Right forelimb (tissue), 1 donor: ENCODE measurements around the gene JUP.

Experiments
- DNase-seq: peaks from one replicate; pipeline ENCODE4 v3.0.0-alpha.2; 2018

JUP gene

DNA sequence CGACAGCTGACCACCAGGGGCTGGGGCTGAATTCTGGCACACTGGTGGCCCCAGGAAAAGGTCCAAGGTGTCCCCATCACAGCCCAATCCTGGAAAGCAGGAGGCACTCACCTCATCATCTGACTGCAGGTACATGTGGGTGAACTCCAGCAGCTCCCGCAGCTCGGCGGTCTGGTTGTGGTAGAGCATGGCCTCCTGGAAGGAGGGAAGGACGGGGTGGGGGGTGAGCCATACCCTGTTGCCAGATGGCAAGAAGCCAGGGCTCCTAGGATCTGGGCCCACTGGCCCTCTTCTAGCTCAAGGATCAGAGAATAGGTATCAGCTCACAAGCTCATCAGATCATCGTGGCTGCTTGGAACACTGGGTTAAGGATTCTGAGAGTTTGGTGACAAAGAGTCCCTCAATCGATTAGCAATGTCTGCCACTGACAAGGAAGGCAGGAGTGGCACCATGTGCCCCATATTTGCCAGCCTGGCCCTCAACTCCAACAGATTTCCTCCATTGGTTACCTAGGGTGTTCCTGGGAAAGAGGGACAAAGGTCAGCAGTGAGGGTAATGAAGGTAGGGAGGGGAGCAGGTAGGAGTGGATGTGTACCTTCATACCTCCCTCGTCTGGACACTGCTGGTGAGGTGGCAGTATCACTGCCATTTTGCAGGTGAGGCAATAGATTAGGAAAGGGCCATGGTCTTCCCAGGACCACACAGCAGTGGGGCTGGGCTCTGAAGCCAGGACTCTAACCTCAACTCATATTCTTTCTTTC, 20.4 kb upstream of the JUP start:
- DNase-seq = no peak

DNA sequence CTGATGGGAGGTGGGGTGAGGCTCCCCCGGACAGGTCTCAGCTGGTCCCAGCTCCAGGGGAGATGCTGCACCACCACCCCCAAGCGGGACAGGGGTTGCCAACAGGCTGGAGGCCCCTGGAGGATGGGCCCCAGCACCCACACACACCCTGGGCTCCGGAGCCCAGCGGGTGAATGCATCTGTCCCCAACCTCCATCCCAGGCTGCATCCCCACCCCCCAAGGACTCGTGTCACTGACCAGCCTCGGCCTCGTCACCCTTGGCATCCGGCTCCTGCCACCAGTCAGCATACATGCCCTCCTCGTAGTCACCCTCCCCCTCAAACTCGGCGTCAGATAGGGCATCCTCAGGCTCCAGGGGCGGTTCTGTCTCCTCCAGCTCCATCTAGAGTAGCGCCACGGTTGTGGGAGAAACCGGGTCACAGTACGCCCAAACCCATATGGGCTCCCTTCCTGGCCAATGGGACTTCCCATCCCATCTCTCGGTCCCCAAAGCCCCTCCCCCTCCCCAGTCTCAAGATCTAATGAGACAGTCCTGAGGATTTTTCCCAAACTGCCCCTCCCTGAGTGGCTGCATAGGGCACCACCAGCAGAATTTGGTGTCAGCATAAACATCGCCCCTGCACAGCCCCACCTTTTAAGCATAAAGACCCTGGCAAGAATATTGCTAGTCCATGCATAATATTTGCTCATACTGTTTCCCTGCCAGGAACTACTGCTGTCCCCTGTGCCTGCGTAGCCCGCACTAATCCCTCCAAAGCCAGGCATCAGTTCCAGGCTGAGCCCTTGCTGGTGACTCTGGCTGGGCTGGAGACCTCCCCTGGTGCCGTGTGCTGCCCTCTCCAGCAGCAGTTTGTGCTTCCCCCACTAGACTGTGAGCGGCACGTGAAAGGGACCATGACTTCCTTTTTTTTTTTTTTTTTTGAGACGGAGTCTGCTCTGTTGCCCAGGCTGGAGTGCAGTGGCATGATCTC, 16.8 kb upstream of the JUP start:
- no peak for DNase-seq

DNA sequence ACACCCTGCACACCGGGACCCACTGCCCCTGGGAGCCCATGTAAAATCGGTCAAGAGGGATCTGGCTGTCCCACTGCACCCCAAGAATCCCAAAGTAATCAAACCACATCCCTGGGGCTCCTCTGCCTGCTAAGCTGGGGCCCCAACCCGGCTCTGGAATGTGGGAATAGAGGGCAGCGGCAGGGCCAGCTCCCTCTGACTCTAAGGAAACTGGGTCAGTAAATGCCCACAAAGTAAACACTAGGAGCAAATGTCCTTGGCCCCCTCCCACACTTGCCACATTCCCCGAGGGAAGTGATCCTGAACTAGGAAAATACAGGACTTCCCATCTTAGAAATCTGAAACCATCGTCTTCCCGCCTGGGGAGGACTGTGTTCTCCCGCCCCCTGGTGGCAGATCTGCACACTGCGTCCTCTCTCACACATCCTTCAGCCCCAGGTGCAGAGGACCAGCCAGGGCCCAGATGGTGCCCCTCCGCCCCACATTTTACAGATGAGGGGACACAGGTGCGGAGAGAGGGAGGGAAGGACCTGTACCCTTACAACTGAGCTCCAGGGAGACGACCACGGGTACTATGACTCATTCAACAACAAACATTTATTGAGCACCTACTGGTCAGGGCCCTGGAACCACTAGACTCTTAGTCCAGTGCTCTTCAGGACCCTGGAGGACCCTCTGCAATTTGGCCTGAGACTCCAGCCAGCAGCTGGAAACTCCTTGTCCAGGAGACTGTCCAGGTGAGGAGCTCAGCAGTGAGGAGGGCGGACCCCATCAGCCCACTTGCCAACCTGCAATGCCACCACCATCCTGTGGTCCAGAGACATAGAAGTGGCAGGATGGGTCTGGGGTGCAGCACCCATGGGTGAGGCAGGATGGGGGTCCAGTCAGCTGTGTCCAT, 15.1 kb upstream of the JUP start:
- peak; percentile 90 for DNase-seq

DNA sequence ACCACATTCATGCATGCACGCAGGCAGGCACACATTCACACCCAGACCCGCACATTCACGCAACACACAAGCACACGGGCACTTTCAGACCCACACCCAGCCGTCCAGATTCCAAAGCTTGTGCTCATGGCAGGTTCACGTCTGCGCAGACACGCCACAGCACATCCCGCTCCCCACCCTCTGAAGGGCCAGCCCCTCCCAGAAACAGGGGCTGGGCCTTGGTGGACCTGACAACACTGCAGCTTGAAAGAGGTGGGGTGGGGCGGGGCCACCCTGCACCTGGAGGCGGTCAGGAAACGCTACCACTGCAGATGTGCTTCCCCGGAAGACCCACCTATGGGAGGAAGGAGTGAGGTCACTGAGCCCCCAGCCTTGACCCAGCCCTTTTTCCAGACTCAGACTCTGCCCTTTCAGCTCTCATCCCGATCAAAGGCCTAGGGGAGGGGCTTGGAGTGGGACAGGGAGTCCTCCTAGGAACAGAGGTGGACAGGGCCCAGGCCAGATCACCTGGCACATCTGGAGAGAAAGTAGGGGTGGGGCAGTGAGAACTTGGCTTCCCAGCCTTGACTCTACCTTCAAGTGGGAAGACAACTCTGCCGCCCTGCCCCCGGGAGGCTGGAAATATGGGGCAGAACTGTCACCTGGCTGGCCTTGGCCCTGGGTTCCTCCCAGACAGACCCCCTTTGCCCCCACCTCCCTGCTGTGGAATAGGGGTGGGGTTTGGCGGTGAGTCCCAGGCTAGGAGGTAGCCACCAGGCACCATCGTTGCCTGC, 14.3 kb upstream of the JUP start:
- no peak for DNase-seq

DNA sequence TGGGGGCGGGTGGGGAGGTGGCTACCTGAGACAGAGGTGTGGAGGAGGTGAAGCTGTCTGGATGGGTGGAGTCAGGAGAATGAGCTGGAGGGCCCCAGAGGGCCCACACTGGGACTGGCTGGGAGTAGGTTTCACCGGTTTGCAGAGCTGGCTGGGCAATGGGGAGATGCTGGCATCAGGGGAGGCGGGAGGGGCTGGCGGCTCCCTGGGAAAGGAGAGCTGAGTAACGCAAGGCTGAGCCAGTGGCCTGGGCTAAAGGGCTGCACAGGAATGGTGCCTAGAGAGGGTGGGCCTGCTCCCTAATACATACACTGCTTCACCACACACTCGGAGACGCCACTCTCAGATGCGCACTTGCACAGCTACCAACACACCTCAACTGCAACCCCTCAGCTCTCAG, 12.9 kb upstream of the JUP start:
- DNase-seq = no peak

DNA sequence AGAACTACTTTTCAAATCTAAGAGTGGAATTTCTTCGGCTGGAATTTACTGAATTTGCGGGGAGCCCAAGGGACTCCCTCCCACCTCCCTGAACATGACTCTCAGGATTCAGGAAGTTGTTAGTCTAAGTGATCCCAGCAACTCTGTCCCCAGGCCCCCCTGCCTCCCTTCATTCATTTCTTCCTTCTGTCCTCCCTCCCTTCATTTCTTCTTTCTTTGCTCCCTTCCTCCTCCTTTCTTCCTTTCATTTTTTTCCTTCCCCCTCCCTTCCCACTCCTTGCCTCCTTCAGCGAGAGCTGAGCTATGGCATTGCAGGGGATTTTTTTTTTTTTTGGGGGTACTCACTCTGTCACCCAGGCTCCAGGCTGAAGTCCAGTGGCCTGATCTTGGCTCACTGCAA, 10.9 kb upstream of the JUP start:
- DNase-seq = no peak

DNA sequence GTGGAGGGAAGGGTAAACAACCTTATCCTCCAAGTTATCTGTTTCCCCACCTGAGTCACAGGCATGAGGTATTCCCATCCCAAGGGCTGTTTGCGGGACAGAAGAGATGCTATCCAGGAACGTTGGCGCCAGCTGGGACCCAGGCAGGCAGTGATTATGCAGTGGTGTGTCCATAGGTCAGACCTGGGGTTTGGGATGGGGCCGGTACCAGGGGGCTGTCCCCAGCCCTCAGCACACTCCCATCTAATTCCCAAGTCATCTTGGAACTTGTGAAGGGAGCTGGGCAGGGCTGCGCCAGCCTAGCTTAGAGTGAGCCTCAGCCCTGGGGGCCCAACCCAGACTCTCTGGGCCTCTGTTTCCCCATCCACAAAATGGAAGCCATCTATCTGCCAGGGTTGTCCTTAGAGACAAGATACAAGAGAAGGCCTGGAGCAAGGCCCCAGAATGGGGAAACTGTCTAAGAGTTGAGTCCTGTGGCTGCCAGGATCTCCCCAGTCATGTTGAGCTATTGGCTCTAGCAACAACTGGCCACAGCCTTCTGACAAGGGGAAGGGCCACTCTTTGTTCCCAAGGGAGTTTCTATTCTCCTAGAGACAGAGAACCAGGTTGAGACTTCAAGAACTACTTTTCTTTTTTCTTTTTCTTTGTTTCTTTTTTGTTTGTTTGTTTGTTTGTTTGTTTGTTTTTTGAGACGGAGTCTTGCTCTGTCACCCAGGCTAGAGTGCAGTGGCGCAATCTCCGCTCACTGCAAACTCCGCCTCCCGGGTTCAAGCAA, 9.8 kb upstream of the JUP start:
- DNase-seq = no peak

DNA sequence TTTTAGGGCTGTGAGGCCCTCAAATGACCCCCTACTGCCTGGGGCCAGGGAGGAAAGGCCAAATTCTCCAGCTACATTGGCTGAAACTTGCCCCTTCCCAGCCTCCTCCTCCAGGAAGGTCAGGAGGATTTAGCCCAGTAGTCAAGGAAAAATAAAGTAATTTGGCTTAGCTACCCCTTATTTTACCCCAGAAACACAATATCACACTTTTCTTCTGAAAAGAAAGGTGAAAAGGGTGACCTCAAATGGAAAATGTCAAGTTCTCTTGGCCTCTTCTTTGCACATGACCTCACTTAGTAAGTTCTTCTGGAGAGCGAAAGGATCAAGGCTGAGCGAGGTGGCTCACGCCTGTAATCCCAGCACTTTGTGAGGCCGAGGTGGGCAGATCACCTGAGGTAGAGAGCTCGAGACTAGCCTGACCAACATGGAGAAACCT, 8.0 kb upstream of the JUP start:
- no peak for DNase-seq

DNA sequence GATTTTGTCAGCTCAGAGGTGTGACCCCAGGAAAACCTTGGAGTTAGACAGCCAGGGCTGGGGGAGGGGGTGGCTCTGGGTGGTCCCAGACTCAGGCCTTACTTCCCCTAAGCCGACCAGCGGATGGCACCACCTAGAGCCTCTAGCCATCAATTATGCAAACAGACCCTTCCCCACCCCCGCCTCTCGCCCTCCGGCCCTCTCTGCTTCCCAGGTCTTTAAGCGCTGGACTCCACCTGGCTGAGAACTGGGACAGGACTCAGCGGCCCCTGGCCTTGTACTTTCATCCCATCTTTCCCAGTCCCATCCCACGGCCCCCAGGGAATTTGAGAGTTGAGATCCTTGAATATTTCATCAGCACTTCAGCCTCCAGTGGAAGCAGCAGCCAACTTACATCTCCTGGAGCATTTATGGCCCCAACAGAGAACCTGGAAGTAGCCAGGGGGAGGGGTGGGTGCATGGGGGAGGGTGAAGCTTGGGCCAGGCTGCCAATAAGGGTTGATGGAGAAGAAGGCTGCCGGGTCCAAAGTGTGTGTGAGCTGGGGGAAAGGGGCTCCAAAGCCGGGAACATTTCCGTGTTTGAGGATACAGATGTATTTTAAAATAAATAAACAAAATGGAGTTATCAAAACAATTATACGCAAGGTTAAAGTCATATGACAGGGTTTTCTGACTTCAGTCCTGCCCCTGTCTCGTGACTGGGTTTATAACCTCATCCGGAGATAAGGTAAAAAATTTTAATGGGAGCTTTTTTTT, 7.5 kb upstream of the JUP start:
- no peak for DNase-seq

DNA sequence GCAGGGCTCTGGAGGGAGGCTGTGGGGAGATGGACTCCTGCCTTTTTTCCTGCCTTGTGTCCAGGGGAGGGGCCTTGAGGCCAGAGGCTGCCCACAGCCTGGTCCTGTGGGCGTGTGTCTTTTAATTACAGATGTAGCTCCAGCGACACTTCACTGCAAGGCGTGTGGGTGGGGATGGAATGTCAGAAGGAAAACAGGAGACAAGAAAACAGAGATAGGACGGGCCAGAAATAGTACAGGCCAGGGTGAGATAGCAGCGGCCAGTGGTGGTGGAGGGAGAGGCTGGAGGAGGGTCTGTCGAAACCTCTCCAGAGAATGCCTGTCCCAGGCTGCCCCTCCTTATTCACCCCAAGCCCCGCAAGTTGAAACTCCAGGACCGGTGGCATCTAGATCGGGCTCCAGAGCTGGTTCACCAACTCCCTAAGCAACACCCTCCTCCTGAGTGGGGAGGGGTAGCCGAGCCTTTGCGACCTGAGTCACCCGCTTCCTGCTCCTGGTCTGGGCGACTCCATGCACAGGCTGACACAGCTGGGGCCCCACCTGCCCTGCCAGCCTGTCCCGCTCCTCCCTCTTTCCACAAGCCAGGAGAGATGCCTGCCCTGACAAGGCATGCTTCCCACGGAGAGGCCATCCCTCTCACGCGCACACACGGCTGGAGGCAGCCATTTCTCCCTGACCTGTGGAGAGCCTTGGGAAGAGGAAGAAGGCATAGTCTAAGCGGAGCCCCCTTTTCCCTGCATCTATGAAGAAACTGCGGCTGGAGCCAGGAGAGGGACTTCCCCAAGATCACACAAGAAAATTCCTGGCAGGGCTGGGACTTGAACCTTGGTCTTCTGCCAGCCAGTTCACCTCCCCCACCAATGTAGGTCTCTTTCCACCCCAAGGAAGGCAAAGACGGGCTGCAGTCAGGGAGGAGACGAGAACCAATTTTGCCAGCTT, 6.6 kb upstream of the JUP start:
- no peak for DNase-seq

DNA sequence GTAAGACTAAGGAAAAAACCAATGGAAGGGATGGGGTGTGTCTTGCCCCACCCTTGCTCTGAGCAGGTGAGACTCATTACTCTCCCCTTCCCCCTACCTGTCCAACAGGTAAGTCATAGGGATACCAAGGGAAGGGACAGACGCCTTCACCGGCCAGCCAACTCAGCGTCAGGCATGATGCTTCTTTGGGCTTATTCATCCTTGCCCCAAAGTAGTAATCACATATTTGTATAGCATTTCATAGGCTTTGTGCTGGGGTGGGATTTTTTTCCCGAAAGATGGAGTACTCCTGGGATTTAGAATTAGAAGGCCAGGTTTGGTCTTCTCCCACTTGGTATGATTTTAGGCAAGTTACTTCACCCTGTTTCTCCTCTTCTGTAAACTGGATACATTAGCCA, 509 bp upstream of the JUP start:
- no peak for DNase-seq

DNA sequence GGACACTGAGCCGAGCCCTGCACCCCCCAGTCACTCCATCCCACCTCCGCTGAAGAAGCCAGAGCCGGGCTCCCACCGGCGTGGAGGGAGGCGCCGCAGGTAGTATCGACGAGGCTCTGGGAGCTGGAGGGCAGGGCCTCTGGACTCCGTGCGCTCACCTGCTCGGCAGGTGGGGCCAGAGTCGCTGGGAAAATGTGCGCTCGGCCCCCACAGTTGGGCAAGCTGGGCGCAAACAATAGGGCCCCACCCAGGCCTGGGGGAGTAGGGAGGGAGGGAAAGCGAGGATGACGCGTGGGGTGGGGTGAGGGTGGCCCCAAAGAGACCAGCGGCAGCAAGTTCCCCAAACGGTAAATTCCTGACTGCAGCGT, 668 bp downstream of the JUP start:
- DNase-seq = no peak

DNA sequence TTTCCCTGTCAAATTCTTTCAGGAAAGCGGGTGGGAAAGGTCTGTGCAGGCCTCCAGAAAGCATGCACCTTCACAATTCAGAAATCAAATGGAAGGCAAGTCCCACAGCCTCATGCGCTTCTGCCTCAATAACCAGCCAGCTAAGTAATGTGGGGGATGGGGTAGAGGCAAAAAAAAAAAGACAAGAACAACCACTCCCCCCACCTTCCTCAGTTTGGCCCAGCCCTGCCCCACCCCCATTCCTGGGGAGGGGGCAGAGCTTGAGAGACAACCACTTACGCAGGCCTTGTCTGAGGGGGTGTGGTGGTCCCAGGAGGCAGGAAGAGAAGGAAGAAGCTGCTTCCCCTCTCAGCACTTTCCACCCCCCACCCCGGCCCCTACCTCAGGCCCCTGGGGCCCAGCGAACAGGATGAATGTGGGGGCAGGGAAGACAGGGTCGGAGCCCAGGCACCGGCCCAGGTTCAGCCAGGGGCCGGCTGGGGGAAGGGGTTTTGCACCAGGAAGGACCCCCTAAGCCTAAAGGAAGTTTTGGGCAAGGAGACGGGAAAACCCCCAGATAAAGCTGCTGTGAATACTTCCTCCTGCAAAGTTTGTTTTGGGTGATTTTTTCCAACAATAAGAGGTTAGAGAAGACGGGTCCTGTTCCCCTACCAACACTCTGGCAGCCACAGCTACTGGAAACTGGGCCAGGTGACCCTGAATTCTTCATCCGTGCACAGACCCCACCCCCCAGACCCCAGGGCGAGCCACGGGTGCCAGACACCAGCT, 1.2 kb downstream of the JUP start:
- no peak for DNase-seq

DNA sequence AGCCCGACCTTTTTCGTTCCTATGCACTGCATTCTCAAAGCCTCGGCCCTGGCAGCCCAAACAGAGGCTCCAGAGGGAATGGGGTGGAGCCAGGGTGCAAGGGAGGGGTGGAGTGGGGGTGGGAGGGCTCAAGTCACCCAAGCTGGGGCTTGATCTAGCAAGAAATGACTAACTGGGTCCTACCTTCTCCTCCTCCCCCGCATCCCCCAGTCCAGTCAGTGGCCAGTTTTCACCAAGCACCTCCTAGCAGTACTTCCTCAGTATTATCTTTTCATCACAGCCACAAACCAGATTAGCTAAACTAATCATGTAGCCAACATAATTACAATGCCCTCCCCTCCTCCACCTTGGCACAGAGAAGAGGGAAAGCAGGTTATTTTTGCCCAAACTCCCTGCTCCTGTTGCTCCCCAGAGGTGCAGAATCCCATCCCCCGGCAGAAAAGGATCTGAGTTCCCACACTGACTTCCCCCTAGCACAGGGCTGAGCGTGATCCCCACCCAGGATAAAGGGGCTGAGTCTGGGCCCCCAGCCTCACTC, 2.2 kb downstream of the JUP start:
- no peak for DNase-seq

DNA sequence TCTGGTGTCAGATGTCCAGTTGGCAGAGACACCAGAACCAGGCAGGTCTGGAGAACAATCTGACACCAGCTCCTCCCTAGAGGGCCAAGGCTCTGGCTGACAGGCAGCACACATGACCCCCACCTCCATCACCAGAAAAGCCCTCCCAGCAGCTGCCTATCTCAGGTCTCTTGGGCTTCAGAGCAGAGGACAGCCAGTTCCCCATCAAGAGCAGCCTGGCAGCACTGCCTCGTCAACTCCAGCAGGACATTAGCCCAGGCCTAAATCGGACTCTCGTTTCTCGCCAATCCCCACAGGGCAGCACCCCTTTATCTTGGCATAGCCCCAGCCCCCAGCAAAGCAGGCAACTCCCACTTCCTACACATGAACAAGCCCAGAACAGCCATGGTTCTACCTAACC, 4.4 kb downstream of the JUP start:
- no peak for DNase-seq

DNA sequence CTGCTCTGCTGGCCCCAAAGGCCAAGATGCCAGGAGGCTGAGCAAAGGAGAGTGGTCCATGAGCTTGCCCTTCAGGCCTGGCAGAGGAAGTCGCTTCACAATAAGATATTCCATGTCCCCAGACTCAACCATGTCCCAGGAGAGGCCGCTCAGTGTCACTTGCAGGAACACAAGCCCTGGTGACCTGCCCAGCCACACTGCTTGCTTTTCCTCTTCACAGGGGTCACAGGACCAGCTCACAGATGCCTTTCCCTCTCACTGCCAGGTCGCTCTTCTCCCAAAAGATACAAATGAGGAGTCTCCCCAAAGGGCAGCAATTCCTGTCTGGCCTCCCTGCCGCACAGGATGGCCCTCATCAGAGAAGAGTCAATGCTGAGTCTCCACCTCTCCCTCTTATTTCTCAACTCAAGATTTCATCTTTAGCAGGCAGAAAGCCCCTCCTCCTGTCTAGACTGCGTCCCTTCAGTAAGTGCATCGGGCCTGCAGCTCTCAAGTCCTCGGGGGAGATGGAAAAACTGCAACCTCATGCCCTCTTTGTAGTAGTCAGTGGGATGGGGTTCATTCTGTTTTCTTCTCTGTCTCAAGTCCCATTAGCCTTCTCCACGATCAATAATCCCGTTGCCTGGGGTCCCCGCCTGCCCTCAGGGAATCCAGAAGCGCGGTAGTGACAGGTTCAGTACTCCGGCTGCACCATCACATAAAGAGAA, 5.0 kb downstream of the JUP start:
- no peak for DNase-seq

DNA sequence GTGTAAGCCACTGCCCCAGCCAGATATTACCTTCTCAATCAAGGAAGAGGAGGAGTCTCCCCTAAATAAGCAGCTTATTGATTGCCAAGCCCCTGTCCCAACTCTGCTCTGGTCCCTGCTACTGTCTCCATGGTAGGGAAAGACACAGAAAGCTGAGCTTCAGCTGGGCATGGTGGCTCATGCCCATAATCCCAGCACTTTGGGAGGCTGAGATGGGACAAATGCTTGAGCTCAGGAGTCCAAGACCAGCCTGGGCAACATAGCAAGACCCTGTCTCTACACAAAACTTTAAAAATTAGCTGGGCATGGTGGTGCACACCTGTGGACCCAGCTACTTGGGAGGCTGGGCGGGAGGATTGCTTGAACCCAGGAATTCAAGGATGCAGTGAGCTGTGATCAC, 6.6 kb downstream of the JUP start:
- DNase-seq = no peak
